ENCODE measurements around the gene ENPP7. TPM values are rescaled to one million over a fixed set of nuclear protein-coding genes. Genes with fewer than 3 reads are reported as not detected.

ENPP7 gene
- total and polyA plus RNA-seq, 11 donors = not detected

GRCh38 chr17:79747508-79748294 lies 17.0 kb downstream of the ENPP7 start:
- Histone ChIP-seq H3K4me3 (no peak overlapping the region), H3K27me3 (peaks cover 27 to 78% (median 65%) of the 10 kb centered on the region in 9 donors), H3K9me3 (no peaks in the 10 kb centered on the region), H3K27ac (no peak overlapping the region), H3K4me1 (peaks cover 0 to 21% (median 5%) of the 10 kb centered on the region in 12 donors), H3K36me3 (no peaks in the 10 kb centered on the region)
- peak in 1 of 4 donors; percentile 11 for ATAC-seq
- 2 to 3% (median 3%) methylated on average over 13 to 74 of the region's 74 CpGs for WGBS, 4 donors
- peak in 1 of 5 donors; percentile 46 for DNase-seq
- no peak for TF ChIP-seq CTCF (IDR thresholded peaks at IDR 0.05)
- no peak for TF ChIP-seq POLR2A (IDR thresholded peaks at IDR 0.05)
- intact Hi-C loops (cut with DNase I) = loop anchor here in 7 of 10 donors (2.0 to 10.0 kb wide), 11 partner anchors 29 to 247 kb away; partner anchors contain the start of genes CBX4 (in 2 of the 7) and CBX8 (in 2 of the 7)

DNA sequence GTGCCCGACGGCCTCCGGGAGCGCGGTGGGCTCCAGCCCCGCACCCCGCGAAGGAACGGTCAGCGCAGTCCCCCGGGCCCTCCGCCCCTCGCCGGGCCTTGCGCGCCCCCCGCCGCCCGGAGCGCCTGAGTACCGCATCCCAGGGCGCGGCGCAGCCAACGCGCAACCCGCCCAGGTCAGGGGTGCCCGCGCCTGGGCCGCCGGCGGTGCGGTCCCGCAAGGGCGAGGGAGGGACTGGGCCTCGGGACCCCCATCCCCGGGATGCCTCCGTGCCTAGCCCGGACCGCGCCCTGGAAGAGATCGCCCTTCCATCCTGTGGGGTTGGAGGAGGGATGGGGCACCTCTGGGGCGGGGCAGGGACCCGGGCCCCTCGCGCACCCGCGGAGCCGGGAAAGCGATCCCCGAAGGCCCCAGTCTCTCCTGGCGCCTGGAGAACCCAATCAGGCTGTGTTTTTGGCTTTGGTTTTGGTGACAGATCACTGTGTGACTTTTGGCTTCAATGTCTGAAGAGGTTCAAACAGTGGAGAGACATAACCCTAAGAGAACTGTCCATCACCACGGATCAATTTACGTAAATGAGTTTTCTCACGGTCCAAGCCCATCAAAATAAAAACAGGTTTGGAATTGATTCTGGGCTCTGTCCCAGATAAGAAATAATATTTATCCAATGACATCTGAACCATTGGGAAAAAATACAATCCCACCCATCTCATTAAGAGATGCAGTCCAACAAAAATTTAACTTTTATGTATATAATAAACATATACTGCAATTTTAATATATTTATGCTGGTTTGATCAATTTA lies 17.8 kb downstream of the ENPP7 start:
- 5 to 24% (median 11%) methylated on average over 3 to 55 of the region's 55 CpGs for WGBS, 4 donors
- H3K4me3 ChIP-seq = no peak overlapping the region
- H3K4me1 ChIP-seq = peaks cover 0 to 21% (median 5%) of the 10 kb centered on the region in 12 donors
- H3K27me3 ChIP-seq = peaks cover 27 to 80% (median 66%) of the 10 kb centered on the region in 9 donors
- H3K36me3 ChIP-seq = no peaks in the 10 kb centered on the region
- H3K9me3 ChIP-seq = no peaks in the 10 kb centered on the region
- TF ChIP-seq POLR2A (IDR thresholded peaks at IDR 0.05) (no peak), CTCF (IDR thresholded peaks at IDR 0.05) (no peak)
- ATAC-seq (no peak), DNase-seq (peak in 1 of 5 donors; percentile 30)
- intact Hi-C loops (cut with DNase I) = loop anchor here in 7 of 10 donors (5.0 to 10.0 kb wide), 8 partner anchors 46 to 246 kb away; partner anchors contain the start of genes CBX4 (in 2 of the 7) and CBX8 (in 2 of the 7)
- H3K27ac ChIP-seq = no peak overlapping the region

DNA sequence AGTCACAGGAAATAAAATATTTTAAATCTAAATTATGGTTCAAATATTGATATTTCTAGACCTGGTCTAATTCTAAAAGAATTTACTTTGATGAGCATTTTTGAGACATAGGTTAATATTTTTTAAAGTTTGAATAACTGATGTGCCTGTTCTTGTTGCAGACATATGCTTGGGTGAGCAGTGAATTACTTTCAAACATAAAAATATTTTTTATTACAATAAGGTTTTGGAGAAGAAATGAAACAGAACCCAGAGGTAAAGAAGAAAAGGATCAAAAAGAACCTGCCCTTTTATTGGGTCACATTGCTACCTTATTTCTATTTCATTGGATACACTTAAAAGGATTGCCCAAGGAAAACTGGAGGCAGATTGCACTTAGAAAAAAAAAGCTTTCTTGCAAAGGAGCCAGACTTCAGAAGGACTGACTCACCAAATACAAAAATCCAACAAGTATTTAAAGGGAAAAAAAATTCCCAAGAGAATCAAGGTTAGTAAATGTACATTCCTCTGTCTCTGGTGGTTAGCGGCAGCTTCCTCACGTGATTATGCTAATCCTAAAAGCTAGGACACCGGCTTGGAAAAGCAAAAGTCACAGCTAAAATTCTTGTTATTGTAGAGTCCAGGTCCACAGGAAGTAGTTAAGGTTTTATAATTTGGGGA lies 18.5 kb downstream of the ENPP7 start:
- peaks cover 0 to 21% (median 5%) of the 10 kb centered on the region in 12 donors for H3K4me1 ChIP-seq
- WGBS, 4 donors = 51 to 67% (median 61%) methylated on average over 3 of the region's 3 CpGs
- intact Hi-C loops (cut with DNase I) = loop anchor here in 7 of 10 donors (5.0 to 10.0 kb wide), 8 partner anchors 46 to 246 kb away; partner anchors contain the start of genes CBX4 (in 2 of the 7) and CBX8 (in 2 of the 7)
- H3K27ac ChIP-seq = no peak overlapping the region
- H3K36me3 ChIP-seq = no peaks in the 10 kb centered on the region
- TF ChIP-seq CTCF (IDR thresholded peaks at IDR 0.05) = no peak
- no peak for TF ChIP-seq POLR2A (IDR thresholded peaks at IDR 0.05)
- H3K27me3 ChIP-seq = peaks cover 27 to 88% (median 72%) of the 10 kb centered on the region in 9 donors
- H3K4me3 ChIP-seq = no peak overlapping the region
- no peak for ATAC-seq
- H3K9me3 ChIP-seq = no peaks in the 10 kb centered on the region
- DNase-seq = no peak
